OCI-LY1 (cell line): ENCODE data around the gene TNFSF15.

ENCODE experiments used
- H2AFZ ChIP-seq: fragments of 200-600 bp; sonication (generic), shearing (Covaris generic); 2 replicates; pipeline ENCODE4 v1.6.0; 2014; ENCODE audit warnings: antibody characterized with exemption, mild to moderate bottlenecking, low read length
- H3F3A ChIP-seq: fragments of 200-600 bp; sonication (generic), shearing (Covaris generic); 2 replicates; pipeline ENCODE4 v1.6.0; 2014; ENCODE audit warnings: mild to moderate bottlenecking, antibody characterized with exemption, low read length, moderate library complexity; ENCODE audit not compliant: insufficient read depth
- H3K27ac ChIP-seq: fragments of 200-600 bp; sonication (generic); 2 replicates; pipeline ENCODE4 v1.5.1; 2014; ENCODE audit warnings: low read length, mixed run types, mild to moderate bottlenecking, low read depth; ENCODE audit not compliant: poor library complexity, severe bottlenecking
- H3K27me3 ChIP-seq: fragments of 200-600 bp; sonication (generic); 2 replicates; pipeline ENCODE4 v1.6.0; 2014; ENCODE audit warnings: antibody characterized with exemption, mild to moderate bottlenecking, low read length, moderate library complexity; ENCODE audit not compliant: insufficient read depth
- H3K36me3 ChIP-seq: fragments of 200-600 bp; sonication (generic); 2 replicates; pipeline ENCODE4 v1.6.1; 2014; ENCODE audit warnings: mild to moderate bottlenecking, antibody characterized with exemption, low read length, moderate library complexity, mixed read lengths; ENCODE audit not compliant: insufficient read depth
- H3K4me1 ChIP-seq: fragments of 200-600 bp; sonication (generic); 2 replicates; pipeline ENCODE4 v1.5.1; 2014; ENCODE audit warnings: mild to moderate bottlenecking, low read length, moderate library complexity; ENCODE audit not compliant: insufficient read depth, severe bottlenecking
- H3K4me2 ChIP-seq: fragments of 200-600 bp; sonication (generic), shearing (Covaris generic); 2 replicates; pipeline ENCODE4 v1.6.1; 2014; ENCODE audit warnings: low read length
- H3K4me3 ChIP-seq: fragments of 200-600 bp; sonication (generic); 2 replicates; pipeline ENCODE4 v1.5.1; 2014; ENCODE audit warnings: low read length, low read depth, mild to moderate bottlenecking, mixed read lengths; ENCODE audit not compliant: poor library complexity, severe bottlenecking
- H3K79me2 ChIP-seq: fragments of 200-600 bp; shearing (Covaris generic); 2 replicates; pipeline ENCODE4 v1.6.1; 2016; ENCODE audit warnings: mixed run types, low read length, mixed read lengths; ENCODE audit not compliant: insufficient read depth
- H3K9ac ChIP-seq: fragments of 200-600 bp; sonication (generic), shearing (Covaris generic); 2 replicates; pipeline ENCODE4 v1.6.1; 2014; ENCODE audit warnings: mild to moderate bottlenecking, low read length, mixed read lengths
- H3K9me2 ChIP-seq: fragments of 200-600 bp; sonication (generic), shearing (Covaris generic); 2 replicates; pipeline ENCODE4 v1.6.1; 2014; ENCODE audit warnings: low read depth, mild to moderate bottlenecking, low read length, mixed read lengths
- H3K9me3 ChIP-seq: fragments of 200-600 bp; shearing (Covaris generic); 2 replicates; pipeline ENCODE4 v1.6.1; 2014; ENCODE audit warnings: low read length, mixed read lengths
- H4K20me1 ChIP-seq: fragments of 200-600 bp; sonication (generic), shearing (Covaris generic); 2 replicates; pipeline ENCODE4 v1.6.0; 2016; ENCODE audit warnings: mild to moderate bottlenecking, low read length; ENCODE audit not compliant: insufficient read depth
- EZH2 ChIP-seq: fragments of 200-600 bp; sonication (generic), shearing (Covaris generic); IDR thresholded peaks from 2 replicates; pipeline ENCODE4 v1.8.0; 2017; ENCODE audit warnings: borderline replicate concordance, mixed run types, mild to moderate bottlenecking, antibody characterized with exemption, low read length, moderate library complexity, mixed read lengths
- TF ChIP-seq, protein P1 (sequence below): fragments of 200-600 bp; sonication (generic), shearing (Covaris generic); IDR thresholded peaks from 2 replicates; pipeline ENCODE4 v1.5.1; 2017; ENCODE audit warnings: mild to moderate bottlenecking, antibody characterized with exemption, low read length, moderate library complexity, mixed read lengths

Gene TNFSF15

GRCh38 chr9:114791736-114792135 lies 14.1 kb downstream of the TNFSF15 start:
- Histone ChIP-seq H3K4me1 (no peaks in the 10 kb centered on the region), H3K36me3 (no peaks in the 10 kb centered on the region), H3K9me2 (no peaks in the 10 kb centered on the region), H3K79me2 (no peaks in the 10 kb centered on the region), H3K9me3 (no peaks in the 10 kb centered on the region), H3K4me3 (no peak overlapping the region), H3K27ac (no peak overlapping the region), H2AFZ (no peak overlapping the region), H3K4me2 (no peak overlapping the region), H3K27me3 (no peaks in the 10 kb centered on the region), H3K9ac (no peak overlapping the region), H4K20me1 (no peaks in the 10 kb centered on the region), H3F3A (no peaks in the 10 kb centered on the region)
- no peak for TF ChIP-seq EZH2
- TF ChIP-seq, protein P1, sequence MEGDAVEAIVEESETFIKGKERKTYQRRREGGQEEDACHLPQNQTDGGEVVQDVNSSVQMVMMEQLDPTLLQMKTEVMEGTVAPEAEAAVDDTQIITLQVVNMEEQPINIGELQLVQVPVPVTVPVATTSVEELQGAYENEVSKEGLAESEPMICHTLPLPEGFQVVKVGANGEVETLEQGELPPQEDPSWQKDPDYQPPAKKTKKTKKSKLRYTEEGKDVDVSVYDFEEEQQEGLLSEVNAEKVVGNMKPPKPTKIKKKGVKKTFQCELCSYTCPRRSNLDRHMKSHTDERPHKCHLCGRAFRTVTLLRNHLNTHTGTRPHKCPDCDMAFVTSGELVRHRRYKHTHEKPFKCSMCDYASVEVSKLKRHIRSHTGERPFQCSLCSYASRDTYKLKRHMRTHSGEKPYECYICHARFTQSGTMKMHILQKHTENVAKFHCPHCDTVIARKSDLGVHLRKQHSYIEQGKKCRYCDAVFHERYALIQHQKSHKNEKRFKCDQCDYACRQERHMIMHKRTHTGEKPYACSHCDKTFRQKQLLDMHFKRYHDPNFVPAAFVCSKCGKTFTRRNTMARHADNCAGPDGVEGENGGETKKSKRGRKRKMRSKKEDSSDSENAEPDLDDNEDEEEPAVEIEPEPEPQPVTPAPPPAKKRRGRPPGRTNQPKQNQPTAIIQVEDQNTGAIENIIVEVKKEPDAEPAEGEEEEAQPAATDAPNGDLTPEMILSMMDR = no peak

DNA sequence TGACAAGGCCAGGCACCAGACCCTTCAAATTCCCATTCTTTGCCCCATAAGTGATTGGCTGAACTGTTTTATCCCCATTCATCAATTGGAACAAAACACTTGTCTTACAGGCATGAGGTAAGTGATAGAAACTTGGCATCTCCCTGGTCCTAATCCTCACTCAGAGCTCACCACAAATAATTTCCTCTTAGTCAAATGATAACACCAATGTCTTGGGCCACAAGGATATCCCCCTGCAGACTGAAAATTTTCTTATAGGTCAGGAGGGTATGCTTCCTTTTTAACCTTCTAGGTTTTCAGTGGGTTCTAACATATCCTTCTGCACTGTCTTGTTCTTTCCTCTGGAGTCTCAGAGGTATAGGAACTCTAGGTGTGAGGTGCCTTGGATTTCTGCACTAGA lies 14.5 kb downstream of the TNFSF15 start:
- Histone ChIP-seq H3K36me3 (no peaks in the 10 kb centered on the region), H4K20me1 (no peaks in the 10 kb centered on the region), H3K9ac (no peak overlapping the region), H3F3A (no peaks in the 10 kb centered on the region), H2AFZ (no peak overlapping the region), H3K27ac (no peak overlapping the region), H3K79me2 (no peaks in the 10 kb centered on the region), H3K27me3 (no peaks in the 10 kb centered on the region), H3K9me3 (no peaks in the 10 kb centered on the region), H3K4me3 (no peak overlapping the region), H3K4me2 (no peak overlapping the region), H3K9me2 (no peaks in the 10 kb centered on the region), H3K4me1 (no peaks in the 10 kb centered on the region)
- TF ChIP-seq, protein P1 = no peak

DNA sequence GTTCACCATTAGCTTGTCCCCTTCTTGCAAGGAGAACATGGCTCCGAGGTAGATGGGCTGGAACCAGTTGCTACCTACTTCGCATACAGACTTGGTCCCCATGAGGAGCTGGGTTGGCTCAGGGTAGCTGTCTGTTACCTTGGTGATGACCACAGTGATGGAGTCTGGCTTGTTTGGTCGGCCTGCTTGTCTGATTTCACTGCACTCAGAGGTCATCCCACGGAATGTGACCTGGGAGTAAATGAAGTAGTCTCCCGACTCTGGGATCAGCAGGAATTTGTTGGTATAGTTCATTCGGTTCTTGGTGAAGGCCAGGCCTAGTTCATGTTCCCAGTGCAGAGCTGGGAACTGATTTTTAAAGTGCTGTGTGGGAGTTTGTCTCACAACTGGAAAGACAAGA lies 15.3 kb downstream of the TNFSF15 start:
- H2AFZ ChIP-seq = no peak overlapping the region
- TF ChIP-seq, protein P1 = no peak
- TF ChIP-seq EZH2 = no peak
- no peak overlapping the region for H3K4me3 ChIP-seq
- no peaks in the 10 kb centered on the region for H3K36me3 ChIP-seq
- H3F3A ChIP-seq = no peaks in the 10 kb centered on the region
- H3K27ac ChIP-seq = no peak overlapping the region
- no peak overlapping the region for H3K9ac ChIP-seq
- no peaks in the 10 kb centered on the region for H3K79me2 ChIP-seq
- H3K9me2 ChIP-seq = no peaks in the 10 kb centered on the region
- H3K4me2 ChIP-seq = no peak overlapping the region
- H3K27me3 ChIP-seq = no peaks in the 10 kb centered on the region
- no peaks in the 10 kb centered on the region for H3K9me3 ChIP-seq
- H4K20me1 ChIP-seq = no peaks in the 10 kb centered on the region
- no peaks in the 10 kb centered on the region for H3K4me1 ChIP-seq
